B cell (primary cell): ENCODE measurements around the gene CRABP1. TPM values are rescaled to one million over a fixed set of nuclear protein-coding genes. Genes with fewer than 3 reads are reported as not detected.

ENCODE experiments used
- ATAC-seq: fragments of 200-7000 bp; cut with Tn5 transposase; one replicate; pipeline ENCODE4 v1.10.0; 2021; ENCODE audit warnings: low read depth, mild to moderate bottlenecking, moderate number of reproducible peaks, moderate library complexity
- CTCF ChIA-PET: fragments of 350-600 bp; sonication (Branson Sonifier 250); formaldehyde crosslinking; loops from one replicate; lab custom pipeline; 2021; ENCODE audit warnings: antibody characterized with exemption, inconsistent platforms; lab: Charles Lee
- POLR2A ChIA-PET: fragments of 350-600 bp; sonication (Branson Sonifier 250); formaldehyde crosslinking; loops from one replicate; lab custom pipeline; 2021; ENCODE audit warnings: antibody characterized with exemption; lab: Charles Lee
- DNase-seq: peaks from one replicate; pipeline ENCODE4 v3.0.0; 2013
- H2AFZ ChIP-seq: 2 replicates; pipeline ENCODE4 v1.6.1; 2012; ENCODE audit warnings: mild to moderate bottlenecking, low read depth, low read length; ENCODE audit not compliant: insufficient read depth, poor library complexity, severe bottlenecking
- H3K27ac ChIP-seq, 2 donors: 1 replicate in 1 of 2; 2 replicates in 1 of 2; pipeline ENCODE4 v1.5.1; 2012 to 2013; ENCODE audit warnings: low read length in 2 of 2, mild to moderate bottlenecking in 2 of 2, moderate library complexity in 1 of 2
- H3K27me3 ChIP-seq, 4 experiments: fragments of 200-600 bp in 1 of 4; sonication (generic) in 1 of 4; replicated peaks in 1 of 4; 1 replicate in 2 of 4; 2 replicates in 2 of 4; pipeline versions ENCODE4 v1.6.1 to v1.7.0; 2013 to 2016; ENCODE audit warnings: low read length in 3 of 4, mild to moderate bottlenecking in 2 of 4, mixed read lengths in 1 of 4, moderate library complexity in 1 of 4; ENCODE audit not compliant: insufficient read depth in 4 of 4, control insufficient read depth in 3 of 4; ENCODE audit errors: control extremely low read depth in 1 of 4
- H3K36me3 ChIP-seq, 2 experiments: replicated peaks in 1 of 2; 1 replicate in 1 of 2; 2 replicates in 1 of 2; pipeline versions ENCODE4 v1.6.1 to v1.7.1; 2013; ENCODE audit warnings: low read length in 1 of 2; ENCODE audit not compliant: insufficient read depth in 2 of 2, control insufficient read depth in 1 of 2; ENCODE audit errors: control extremely low read depth in 1 of 2, extremely low read depth in 1 of 2
- H3K4me1 ChIP-seq, 2 donors: fragments of 200-600 bp in 1 of 2; sonication (generic) in 1 of 2; 1 replicate in 1 of 2; 2 replicates in 1 of 2; pipeline versions ENCODE4 v1.5.1 to v1.6.1; 2013 to 2017; ENCODE audit warnings: low read length in 2 of 2; ENCODE audit not compliant: control insufficient read depth in 2 of 2, insufficient read depth in 2 of 2
- H3K4me2 ChIP-seq: replicated peaks from 2 replicates; pipeline ENCODE3; 2012; ENCODE audit warnings: mild to moderate bottlenecking, low read depth, low read length; ENCODE audit not compliant: poor library complexity, severe bottlenecking
- H3K4me3 ChIP-seq, 5 experiments: fragments of 200-600 bp in 1 of 5; sonication (generic) in 1 of 5; 1 replicate in 3 of 5; 2 replicates in 2 of 5; pipeline versions ENCODE4 v1.5.1 to v1.7.0; 2011 to 2016; ENCODE audit warnings: low read length in 4 of 5, mild to moderate bottlenecking in 4 of 5, low read depth in 2 of 5, control low read depth in 1 of 5, moderate library complexity in 1 of 5; ENCODE audit not compliant: insufficient read depth in 1 of 5; ENCODE audit errors: control extremely low read depth in 1 of 5, extremely low read depth in 1 of 5
- H3K79me2 ChIP-seq: fragments of 200-600 bp; sonication (generic); one replicate; pipeline ENCODE4 v1.6.0; 2016; ENCODE audit warnings: low read length; ENCODE audit not compliant: control insufficient read depth, insufficient read depth
- H3K9ac ChIP-seq: fragments of 200-600 bp; sonication (generic); 2 replicates; pipeline ENCODE4 v1.6.1; 2017; ENCODE audit warnings: mild to moderate bottlenecking, low read length, moderate library complexity
- H3K9me3 ChIP-seq, 3 donors: one replicate each; pipeline versions ENCODE4 v1.6.1 to v1.7.1; 2013; ENCODE audit warnings: low read length in 2 of 3; ENCODE audit not compliant: control insufficient read depth in 2 of 3, insufficient read depth in 1 of 3; ENCODE audit errors: control extremely low read depth in 1 of 3
- H4K20me1 ChIP-seq: 2 replicates; pipeline ENCODE4 v1.6.0; 2012; ENCODE audit warnings: mild to moderate bottlenecking, low read length; ENCODE audit not compliant: insufficient read depth, control insufficient read depth, poor library complexity, severe bottlenecking
- H3K27ac Mint-ChIP-seq: one replicate; pipeline ENCODE4 v1.8.0; 2021; ENCODE audit warnings: mixed read lengths
- H3K27me3 Mint-ChIP-seq: one replicate; pipeline ENCODE4 v1.8.0; 2021; ENCODE audit warnings: mixed read lengths
- H3K4me1 Mint-ChIP-seq: one replicate; pipeline ENCODE4 v1.8.0; 2021; ENCODE audit warnings: mixed read lengths
- H3K4me3 Mint-ChIP-seq: one replicate; pipeline ENCODE4 v1.8.0; 2021; ENCODE audit warnings: mixed read lengths
- H3K9me3 Mint-ChIP-seq: one replicate; pipeline ENCODE4 v1.8.0; 2022; ENCODE audit warnings: mixed read lengths; ENCODE audit not compliant: insufficient read depth
- CTCF ChIP-seq: fragments of 200-600 bp; IDR thresholded peaks from one replicate; pipeline ENCODE4 v1.8.0; 2022; ENCODE audit warnings: antibody characterized with exemption, mild to moderate bottlenecking
- EZH2 ChIP-seq: IDR thresholded peaks from 2 replicates; pipeline ENCODE4 v1.6.1; 2012; ENCODE audit warnings: borderline replicate concordance, low read depth, mild to moderate bottlenecking, moderate library complexity, low read length; ENCODE audit not compliant: insufficient read depth, poor library complexity, severe bottlenecking
- WGBS: methylation state at CpG from one replicate; pipeline ENCODE4 v1.1.5; 2013; ENCODE audit warnings: missing lambda C conversion rate; ENCODE audit not compliant: insufficient coverage; 5-methylcytosine and 5-hydroxymethylcytosine counted together
- intact Hi-C: fragments of 100-400 bp; cut with micrococcal nuclease; formaldehyde crosslinking; loops from one replicate; pipeline ENCODE4 v1.10.0; 2022
- polyA plus RNA-seq: library from polyadenylated mRNA; depleted of rRNA; stranded (reverse); fragments of >200 nt; gene quantifications from 2 replicates; pipeline ENCODE4 v1.2.3, GENCODE V29; 2012
- total RNA-seq, 2 donors: library from RNA; stranded (reverse); fragments of 120-200 nt in 1 of 2; gene quantifications; 1 replicate in 1 of 2; 2 replicates in 1 of 2; pipeline versions ENCODE4 v1.2.3 to v1.2.4, GENCODE V29; 2013 to 2022

The CRABP1 gene
- total and polyA plus RNA-seq, 2 donors (not counting 1 experiment from before 2014, with no cell fraction given), result not detected

- Mint-ChIP-seq H3K4me3 (no peak overlapping the region), H3K27ac (no peak overlapping the region), H3K27me3 (peaks cover 20% of the 10 kb centered on the region), H3K4me1 (peaks cover 4% of the 10 kb centered on the region), H3K9me3 (no peaks in the 10 kb centered on the region)
- H3K9ac ChIP-seq, result no peak overlapping the region
- H3K79me2 ChIP-seq, result no peaks in the 10 kb centered on the region
- no peak for ATAC-seq
- ChIA-PET POLR2A (no interaction called here), CTCF (no interaction called here)
- H3K9me3 ChIP-seq, result no peaks in the 10 kb centered on the region
- no peak overlapping the region for H3K4me2 ChIP-seq
- peaks cover 0 to 16% (median 0%) of the 10 kb centered on the region in 4 experiments for H3K27me3 ChIP-seq
- H2AFZ ChIP-seq, result no peak overlapping the region
- no peaks in the 10 kb centered on the region for H3K36me3 ChIP-seq
- no peak for DNase-seq
- H3K4me3 ChIP-seq, result no peak overlapping the region
- 89% methylated on average over 4 of the region's 9 CpGs for WGBS
- H3K27ac ChIP-seq, result no peak overlapping the region
- H4K20me1 ChIP-seq, result no peaks in the 10 kb centered on the region
- TF ChIP-seq EZH2, result no peak
- TF ChIP-seq CTCF, result no peak
- H3K4me1 ChIP-seq, result peaks cover 0 to 4% of the 10 kb centered on the region in 2 donors
- intact Hi-C loops, result no loop called here
These were observed 35.7 kb upstream of the CRABP1 start for GRCh38 chr15:78304216-78305066.

GRCh38 chr15:78306176-78306774, 33.9 kb upstream of the CRABP1 start:
- intact Hi-C loops, result no loop called here

More at GRCh38 chr15:78306176-78306774, 33.9 kb upstream of the CRABP1 start:
- TF ChIP-seq CTCF (no peak), EZH2 (no peak)
- Mint-ChIP-seq H3K27me3 (peaks cover 20% of the 10 kb centered on the region), H3K4me3 (no peak overlapping the region), H3K27ac (no peak overlapping the region), H3K4me1 (no peaks in the 10 kb centered on the region), H3K9me3 (no peaks in the 10 kb centered on the region)
- no peak overlapping the region for H3K9ac ChIP-seq
- POLR2A ChIA-PET, result no interaction called here
- H3K27me3 ChIP-seq, result peaks cover 0 to 16% (median 0%) of the 10 kb centered on the region in 4 experiments
- CTCF ChIA-PET, result interaction anchor here (0.6 kb wide), 1 partner anchor 38 kb away, joined by 4 read pairs; no protein-coding TSS in a partner anchor
- no peak overlapping the region for H3K4me2 ChIP-seq
- H3K9me3 ChIP-seq, result no peaks in the 10 kb centered on the region
- H3K4me1 ChIP-seq, result no peaks in the 10 kb centered on the region
- no peaks in the 10 kb centered on the region for H3K36me3 ChIP-seq
- H3K4me3 ChIP-seq, result no peak overlapping the region
- WGBS, result 100% methylated on average over 3 of the region's 3 CpGs
- H4K20me1 ChIP-seq, result no peaks in the 10 kb centered on the region
- no peaks in the 10 kb centered on the region for H3K79me2 ChIP-seq
- H2AFZ ChIP-seq, result no peak overlapping the region
- no peak overlapping the region for H3K27ac ChIP-seq
- DNase-seq, result no peak
- ATAC-seq, result no peak
